GM12878 (cell line): Measurements from ENCODE around the gene SCN11A. TPM values are rescaled to one million over a fixed set of nuclear protein-coding genes. Genes with fewer than 3 reads are reported as not detected.

Experiments
- ATAC-seq: fragments of 200-7000 bp; cut with Tn5 transposase; 3 replicates; pipeline ENCODE4 v1.9.1; 2020; ENCODE audit warnings: mild to moderate bottlenecking, moderate library complexity
- BruUV-seq: library from RNA; stranded (reverse); fragments of 400-500 nt; replicated peaks from 2 replicates; lab custom pipeline; 2021; lab: Mats Ljungman, UMichigan
- CTCF ChIA-PET: fragments of 300-600 bp; sonication (Branson Sonifier 250); formaldehyde crosslinking; extraction: SDS; loops from one replicate; lab custom pipeline; 2021; ENCODE audit warnings: inconsistent platforms; lab: Yijun Ruan, JAX
- POLR2A ChIA-PET: fragments of 350-600 bp; formaldehyde crosslinking; extraction: SDS; loops from one replicate; lab custom pipeline; 2021; ENCODE audit warnings: inconsistent platforms; lab: Charles Lee
- RAD21 ChIA-PET: fragments of 300-600 bp; sonication (Branson Sonifier 250); formaldehyde crosslinking; loops from one replicate; lab custom pipeline; 2023; ENCODE audit warnings: antibody characterized with exemption; ENCODE audit not compliant: unreplicated experiment; lab: Charles Lee
- SMC1A ChIA-PET: fragments of 300-600 bp; sonication (Branson Sonifier 250); formaldehyde crosslinking; loops from one replicate; lab custom pipeline; 2023; ENCODE audit not compliant: unreplicated experiment, uncharacterized antibody; lab: Charles Lee
- DNase-seq: peaks from one replicate; pipeline ENCODE4 v3.0.0-alpha.2; 2011; ENCODE audit warnings: low read depth, low spot score
- FAIRE-seq: peaks from 3 replicates; lab custom pipeline; 2011; peaks lifted over from hg19 to GRCh38; lab: Jason Lieb, UNC
- H2AFZ ChIP-seq: 2 replicates; pipeline ENCODE4 v1.6.0; 2011; ENCODE audit warnings: low read depth, low read length, control low read depth; ENCODE audit not compliant: control insufficient read depth
- H3K27ac ChIP-seq: 2 replicates; pipeline ENCODE4 v1.5.1; 2011; ENCODE audit warnings: control low read depth; ENCODE audit not compliant: control insufficient read depth, insufficient read depth
- H3K27me3 ChIP-seq, 2 experiments: replicated peaks in 1 of 2; 2 replicates each; pipeline versions ENCODE4 v1.6.0 to v1.6.1; 2011; ENCODE audit warnings: low read length in 1 of 2; ENCODE audit not compliant: control insufficient read depth in 2 of 2, insufficient read depth in 2 of 2
- H3K36me3 ChIP-seq, 2 experiments: 2 replicates each; pipeline ENCODE4 v1.5.1; 2011; ENCODE audit warnings: low read length in 1 of 2; ENCODE audit not compliant: control insufficient read depth in 2 of 2, insufficient read depth in 2 of 2
- H3K4me1 ChIP-seq: 2 replicates; pipeline ENCODE4 v1.6.1; 2011; ENCODE audit warnings: mild to moderate bottlenecking, low read length, moderate library complexity, mixed read lengths; ENCODE audit not compliant: control insufficient read depth, insufficient read depth
- H3K4me2 ChIP-seq: 2 replicates; pipeline ENCODE4 v1.6.0; 2011; ENCODE audit warnings: control low read depth; ENCODE audit not compliant: control insufficient read depth, insufficient read depth
- H3K4me3 ChIP-seq: fragments of 200-600 bp; sonication (generic); 2 replicates; pipeline ENCODE4 v1.5.1; 2016
- H3K79me2 ChIP-seq: 2 replicates; pipeline ENCODE4 v1.6.0; 2011; ENCODE audit warnings: low read length; ENCODE audit not compliant: control insufficient read depth, insufficient read depth
- H3K9ac ChIP-seq: 2 replicates; pipeline ENCODE4 v1.8.0; 2011; ENCODE audit warnings: low read length, control low read depth, mixed read lengths; ENCODE audit not compliant: control insufficient read depth, insufficient read depth
- H3K9me3 ChIP-seq: replicated peaks from 3 replicates; pipeline ENCODE4 v1.5.1; 2011; ENCODE audit warnings: mild to moderate bottlenecking, low read length; ENCODE audit not compliant: control insufficient read depth, insufficient read depth
- H4K20me1 ChIP-seq: 2 replicates; pipeline ENCODE4 v1.6.0; 2011; ENCODE audit not compliant: control insufficient read depth, insufficient read depth
- CHD4 ChIP-seq: fragments of 200-600 bp; sonication (generic); IDR thresholded peaks from 2 replicates; pipeline ENCODE4 v1.6.1; 2016; ENCODE audit warnings: mild to moderate bottlenecking
- WRNIP1 ChIP-seq: IDR thresholded peaks from 2 replicates; pipeline ENCODE4 v1.6.1; 2011; ENCODE audit warnings: low read depth, low read length, improper control_type of control experiment, borderline replicate concordance
- in situ Hi-C: fragments of 300-500 bp; cut with MboI; formaldehyde crosslinking; loops from 9 replicates; pipeline ENCODE4 v1.14.3; 2018; ENCODE audit warnings: mixed read lengths
- intact Hi-C: fragments of 100-400 bp; cut with micrococcal nuclease; formaldehyde crosslinking; loops from one replicate; pipeline ENCODE4 v1.14.2; 2022; ENCODE audit not compliant: unreplicated experiment
- polyA plus RNA-seq, 11 experiments: library from polyadenylated mRNA; depleted of rRNA in 4 of 11; unstranded in 6 of 11; stranded (reverse) in 5 of 11; fragments of >200 nt; fragmentation: Nextera tagmentation in 4 of 11; fragmentation: Illumina TruSeq in 1 of 11; extraction: Ambion mirVana in 4 of 11; extraction: Trizol in 1 of 11; gene quantifications; 1 replicate in 1 of 11; 2 replicates in 10 of 11; pipeline versions ENCODE4 v1.2.1 to v1.2.3, GENCODE V29; 2011 to 2016; ENCODE audit warnings: inconsistent platforms in 2 of 11, missing spikeins in 2 of 11, low read depth in 1 of 11
- total RNA-seq, 4 experiments: library from RNA; depleted of rRNA in 3 of 4; stranded (reverse); fragments of >200 nt in 3 of 4; fragmentation: Illumina TruSeq in 1 of 4; extraction: Trizol in 1 of 4; gene quantifications; 2 replicates each; pipeline versions ENCODE4 v1.2.1 to v1.2.3, GENCODE V29; 2013 to 2021
- TF ChIP-seq, protein P1 (sequence below): fragments of 450-650 bp; conservative IDR thresholded peaks from 2 replicates; pipeline ENCODE4 v1.6.1; 2017; ENCODE audit warnings: mild to moderate bottlenecking, moderate library complexity

SCN11A gene
- total and polyA plus RNA-seq, 10 of the 15 experiments (the other 5 are each of a cell fraction or from before 2014, with no cell fraction given), result under 0.01 to 0.14 (median 0.03) TPM; not detected in 4

DNA sequence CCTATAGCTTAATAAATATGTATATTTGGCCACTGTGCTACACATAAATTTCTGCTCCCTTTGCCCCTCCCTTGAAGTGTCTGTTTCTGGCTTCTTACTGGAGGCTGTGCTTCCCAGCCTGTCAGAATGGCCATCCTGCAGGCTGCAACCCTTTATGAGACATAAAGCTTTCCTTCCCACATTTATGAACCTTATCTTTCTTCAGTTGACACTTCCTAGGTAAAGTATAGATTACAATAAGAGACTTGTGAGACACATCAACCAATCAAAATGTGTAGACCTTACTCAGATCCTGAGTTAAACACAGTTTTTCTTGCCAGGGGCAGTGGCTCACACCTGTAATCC, 29.5 kb downstream of the SCN11A start:
- ChIA-PET CTCF (interaction anchor here (1.1 to 5.4 kb wide), 4 partner anchors 8 to 501 kb away, joined by 3 to 39 read pairs (median 24); no protein-coding TSS in a partner anchor), RAD21 (interaction anchor here (0.6 to 1.0 kb wide), 3 partner anchors 8 to 500 kb away, joined by 3 to 4 read pairs (median 3); no protein-coding TSS in a partner anchor), SMC1A (interaction anchor here (1.3 to 6.8 kb wide), 4 partner anchors 8 to 22 kb away, joined by 3 to 41 read pairs (median 25); no protein-coding TSS in a partner anchor), POLR2A (no interaction called here)
- H3K4me3 ChIP-seq, result no peak overlapping the region
- peaks cover 3% of the 10 kb centered on the region; the same call in 1 of the 2 replicates for H3K4me1 ChIP-seq
- no peak overlapping the region for H2AFZ ChIP-seq
- H3K27me3 ChIP-seq, result no peaks in the 10 kb centered on the region
- H3K9ac ChIP-seq, result no peak overlapping the region
- H3K4me2 ChIP-seq, result no peak overlapping the region
- H3K27ac ChIP-seq, result no peak overlapping the region
- H3K9me3 ChIP-seq, result no peaks in the 10 kb centered on the region
- no peaks in the 10 kb centered on the region for H4K20me1 ChIP-seq
- FAIRE-seq, result no peak
- TF ChIP-seq, protein P1, sequence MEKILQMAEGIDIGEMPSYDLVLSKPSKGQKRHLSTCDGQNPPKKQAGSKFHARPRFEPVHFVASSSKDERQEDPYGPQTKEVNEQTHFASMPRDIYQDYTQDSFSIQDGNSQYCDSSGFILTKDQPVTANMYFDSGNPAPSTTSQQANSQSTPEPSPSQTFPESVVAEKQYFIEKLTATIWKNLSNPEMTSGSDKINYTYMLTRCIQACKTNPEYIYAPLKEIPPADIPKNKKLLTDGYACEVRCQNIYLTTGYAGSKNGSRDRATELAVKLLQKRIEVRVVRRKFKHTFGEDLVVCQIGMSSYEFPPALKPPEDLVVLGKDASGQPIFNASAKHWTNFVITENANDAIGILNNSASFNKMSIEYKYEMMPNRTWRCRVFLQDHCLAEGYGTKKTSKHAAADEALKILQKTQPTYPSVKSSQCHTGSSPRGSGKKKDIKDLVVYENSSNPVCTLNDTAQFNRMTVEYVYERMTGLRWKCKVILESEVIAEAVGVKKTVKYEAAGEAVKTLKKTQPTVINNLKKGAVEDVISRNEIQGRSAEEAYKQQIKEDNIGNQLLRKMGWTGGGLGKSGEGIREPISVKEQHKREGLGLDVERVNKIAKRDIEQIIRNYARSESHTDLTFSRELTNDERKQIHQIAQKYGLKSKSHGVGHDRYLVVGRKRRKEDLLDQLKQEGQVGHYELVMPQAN, result no peak
- TF ChIP-seq WRNIP1 (no peak), CHD4 (no peak)
- no peaks in the 10 kb centered on the region for H3K79me2 ChIP-seq
- DNase-seq, result no peak
- no peak for ATAC-seq
- H3K36me3 ChIP-seq, result no peaks in the 10 kb centered on the region
- intact Hi-C loops, result no loop called here
- no TSS peak for BruUV-seq
- in situ Hi-C loops, result no loop called here
